Karpas-422 (cell line): ENCODE results near the gene CHIA. TPM values are rescaled to one million over a fixed set of nuclear protein-coding genes. Genes with fewer than 3 reads are reported as not detected.

Experiments
- DNase-seq: peaks from one replicate; pipeline ENCODE4 v3.0.0-alpha.2; 2015
- H2AFZ ChIP-seq: fragments of 200-600 bp; sonication (generic); 2 replicates; pipeline ENCODE4 v1.6.1; 2014; ENCODE audit warnings: antibody characterized with exemption, low read length, mixed read lengths
- H3K27ac ChIP-seq: fragments of 200-600 bp; sonication (generic); 2 replicates; pipeline ENCODE4 v1.5.1; 2014; ENCODE audit warnings: mild to moderate bottlenecking, low read length, moderate library complexity
- H3K27me3 ChIP-seq: fragments of 200-600 bp; sonication (generic); 2 replicates; pipeline ENCODE4 v1.6.1; 2014; ENCODE audit warnings: low read length, mixed read lengths
- H3K36me3 ChIP-seq: fragments of 200-600 bp; sonication (generic); 2 replicates; pipeline ENCODE4 v1.6.1; 2014; ENCODE audit warnings: low read length, mixed read lengths; ENCODE audit not compliant: insufficient read depth
- H3K4me1 ChIP-seq: fragments of 200-600 bp; sonication (generic); 2 replicates; pipeline ENCODE4 v1.6.1; 2014; ENCODE audit warnings: mild to moderate bottlenecking, low read length, mixed read lengths
- H3K4me2 ChIP-seq: fragments of 200-600 bp; sonication (generic); 2 replicates; pipeline ENCODE4 v1.6.1; 2014; ENCODE audit warnings: low read length, low read depth, mild to moderate bottlenecking; ENCODE audit not compliant: poor library complexity, severe bottlenecking
- H3K4me3 ChIP-seq: fragments of 200-600 bp; sonication (generic); 2 replicates; pipeline ENCODE4 v1.5.1; 2014; ENCODE audit warnings: mild to moderate bottlenecking, antibody characterized with exemption, low read length, mixed read lengths
- H3K79me2 ChIP-seq: fragments of 200-600 bp; sonication (generic); 2 replicates; pipeline ENCODE4 v1.6.1; 2014; ENCODE audit warnings: mild to moderate bottlenecking, low read length, mixed read lengths
- H3K9ac ChIP-seq: fragments of 200-600 bp; sonication (generic); 2 replicates; pipeline ENCODE4 v1.6.0; 2014; ENCODE audit warnings: low read length
- H3K9me2 ChIP-seq: fragments of 200-600 bp; sonication (generic), shearing (Covaris generic); replicated peaks from 2 replicates; pipeline ENCODE4 v1.6.0; 2014; ENCODE audit warnings: mild to moderate bottlenecking, low read length, moderate library complexity; ENCODE audit not compliant: insufficient read depth
- H3K9me3 ChIP-seq: fragments of 300-700, 200-600 bp; sonication (generic); 2 replicates; pipeline ENCODE4 v1.6.1; 2014; ENCODE audit warnings: low read length, mixed read lengths
- H4K20me1 ChIP-seq: fragments of 200-600 bp; sonication (generic); 2 replicates; pipeline ENCODE4 v1.6.1; 2014; ENCODE audit warnings: mild to moderate bottlenecking, antibody characterized with exemption, low read length, low read depth; ENCODE audit not compliant: insufficient read depth
- total RNA-seq: library from RNA; depleted of rRNA; stranded (reverse); fragments of >200 nt; shearing (Covaris generic); gene quantifications from 2 replicates; pipeline ENCODE4 v1.2.3, GENCODE V29; 2014; ENCODE audit warnings: low replicate concordance

The CHIA gene
- total RNA-seq, 1 experiment from 2014 or later: not detected

- Histone ChIP-seq H3K4me3 (no peak overlapping the region), H3K36me3 (no peaks in the 10 kb centered on the region), H4K20me1 (no peaks in the 10 kb centered on the region), H2AFZ (no peak overlapping the region), H3K79me2 (no peaks in the 10 kb centered on the region), H3K4me1 (no peaks in the 10 kb centered on the region), H3K9me3 (no peaks in the 10 kb centered on the region), H3K9me2 (no peaks in the 10 kb centered on the region), H3K9ac (no peak overlapping the region), H3K4me2 (no peak overlapping the region), H3K27me3 (no peaks in the 10 kb centered on the region), H3K27ac (no peak overlapping the region)
- no peak for DNase-seq
Measured at GRCh38 chr1:111256988-111257658, 33.5 kb upstream of the CHIA start.

GRCh38 chr1:111267801-111268508 lies 22.7 kb upstream of the CHIA start:
- Histone ChIP-seq H3K79me2 (no peaks in the 10 kb centered on the region), H3K4me2 (no peak overlapping the region), H2AFZ (no peak overlapping the region), H4K20me1 (no peaks in the 10 kb centered on the region), H3K4me1 (peaks cover 12% of the 10 kb centered on the region), H3K9me2 (no peaks in the 10 kb centered on the region), H3K9ac (no peak overlapping the region), H3K36me3 (no peaks in the 10 kb centered on the region), H3K9me3 (no peaks in the 10 kb centered on the region), H3K4me3 (no peak overlapping the region), H3K27ac (no peak overlapping the region), H3K27me3 (no peaks in the 10 kb centered on the region)
- no peak for DNase-seq

GRCh38 chr1:111269825-111270406 lies 20.7 kb upstream of the CHIA start:
- peak; percentile 75 for DNase-seq
- H4K20me1 ChIP-seq: no peaks in the 10 kb centered on the region
- no peaks in the 10 kb centered on the region for H3K36me3 ChIP-seq
- H3K9me2 ChIP-seq: no peaks in the 10 kb centered on the region
- H3K9me3 ChIP-seq: no peaks in the 10 kb centered on the region
- H3K79me2 ChIP-seq: no peaks in the 10 kb centered on the region
- H3K4me1 ChIP-seq: peaks cover 15% of the 10 kb centered on the region
- no peak overlapping the region for H2AFZ ChIP-seq
- H3K4me3 ChIP-seq: no peak overlapping the region
- no peak overlapping the region for H3K9ac ChIP-seq
- H3K4me2 ChIP-seq: peak overlapping the region; percentile 8
- no peak overlapping the region for H3K27ac ChIP-seq
- H3K27me3 ChIP-seq: no peaks in the 10 kb centered on the region

- Histone ChIP-seq H3K27ac (no peak overlapping the region), H3K36me3 (no peaks in the 10 kb centered on the region), H3K9ac (no peak overlapping the region), H4K20me1 (no peaks in the 10 kb centered on the region), H2AFZ (no peak overlapping the region), H3K9me3 (no peaks in the 10 kb centered on the region), H3K4me1 (peaks cover 15% of the 10 kb centered on the region), H3K4me2 (no peak overlapping the region), H3K4me3 (no peak overlapping the region), H3K27me3 (no peaks in the 10 kb centered on the region), H3K79me2 (no peaks in the 10 kb centered on the region), H3K9me2 (no peaks in the 10 kb centered on the region)
- DNase-seq: no peak
Measured at GRCh38 chr1:111270771-111271463, 19.7 kb upstream of the CHIA start.

GRCh38 chr1:111271464-111271801 lies 19.2 kb upstream of the CHIA start:
- H4K20me1 ChIP-seq: no peaks in the 10 kb centered on the region
- no peak for DNase-seq
- H3K9ac ChIP-seq: no peak overlapping the region
- H3K4me1 ChIP-seq: peaks cover 15% of the 10 kb centered on the region
- H3K27ac ChIP-seq: no peak overlapping the region
- no peak overlapping the region for H2AFZ ChIP-seq
- no peaks in the 10 kb centered on the region for H3K79me2 ChIP-seq
- no peaks in the 10 kb centered on the region for H3K9me3 ChIP-seq
- no peaks in the 10 kb centered on the region for H3K9me2 ChIP-seq
- H3K4me3 ChIP-seq: no peak overlapping the region
- peaks cover 2% of the 10 kb centered on the region; the same call in 1 of the 2 replicates for H3K27me3 ChIP-seq
- H3K36me3 ChIP-seq: no peaks in the 10 kb centered on the region
- H3K4me2 ChIP-seq: no peak overlapping the region

GRCh38 chr1:111272081-111272480 lies 18.6 kb upstream of the CHIA start:
- H3K4me2 ChIP-seq: no peak overlapping the region
- H3K9me3 ChIP-seq: no peaks in the 10 kb centered on the region
- DNase-seq: no peak
- H3K4me3 ChIP-seq: no peak overlapping the region
- no peak overlapping the region for H2AFZ ChIP-seq
- H3K27ac ChIP-seq: no peak overlapping the region
- no peaks in the 10 kb centered on the region for H3K36me3 ChIP-seq
- H3K27me3 ChIP-seq: peaks cover 3% of the 10 kb centered on the region; the same call in 1 of the 2 replicates
- no peak overlapping the region for H3K9ac ChIP-seq
- no peaks in the 10 kb centered on the region for H4K20me1 ChIP-seq
- peaks cover 15% of the 10 kb centered on the region for H3K4me1 ChIP-seq
- no peaks in the 10 kb centered on the region for H3K79me2 ChIP-seq
- no peaks in the 10 kb centered on the region for H3K9me2 ChIP-seq

GRCh38 chr1:111274653-111275052 lies 16.0 kb upstream of the CHIA start:
- DNase-seq: no peak
- Histone ChIP-seq H3K4me2 (peak overlapping the region; percentile 30), H4K20me1 (no peaks in the 10 kb centered on the region), H3K79me2 (no peaks in the 10 kb centered on the region), H3K9me2 (no peaks in the 10 kb centered on the region), H3K27me3 (peaks cover 3% of the 10 kb centered on the region; the same call in 1 of the 2 replicates), H3K4me3 (no peak overlapping the region), H3K4me1 (peaks cover 14% of the 10 kb centered on the region), H3K9ac (no peak overlapping the region), H3K27ac (no peak overlapping the region), H3K9me3 (no peaks in the 10 kb centered on the region), H3K36me3 (no peaks in the 10 kb centered on the region), H2AFZ (peak overlapping the region; percentile 61; the same call in 1 of the 2 replicates)

GRCh38 chr1:111275079-111275478 lies 15.6 kb upstream of the CHIA start:
- no peaks in the 10 kb centered on the region for H3K9me3 ChIP-seq
- no peak overlapping the region for H3K9ac ChIP-seq
- H3K27ac ChIP-seq: no peak overlapping the region
- H4K20me1 ChIP-seq: no peaks in the 10 kb centered on the region
- H3K79me2 ChIP-seq: no peaks in the 10 kb centered on the region
- peak overlapping the region; percentile 30 for H3K4me2 ChIP-seq
- H2AFZ ChIP-seq: peak overlapping the region; percentile 61; the same call in 1 of the 2 replicates
- no peaks in the 10 kb centered on the region for H3K36me3 ChIP-seq
- peaks cover 3% of the 10 kb centered on the region; the same call in 1 of the 2 replicates for H3K27me3 ChIP-seq
- H3K4me3 ChIP-seq: no peak overlapping the region
- no peaks in the 10 kb centered on the region for H3K9me2 ChIP-seq
- H3K4me1 ChIP-seq: peaks cover 10% of the 10 kb centered on the region
- no peak for DNase-seq
